ENCODE measurements around the gene EID1.

The EID1 gene

DNA sequence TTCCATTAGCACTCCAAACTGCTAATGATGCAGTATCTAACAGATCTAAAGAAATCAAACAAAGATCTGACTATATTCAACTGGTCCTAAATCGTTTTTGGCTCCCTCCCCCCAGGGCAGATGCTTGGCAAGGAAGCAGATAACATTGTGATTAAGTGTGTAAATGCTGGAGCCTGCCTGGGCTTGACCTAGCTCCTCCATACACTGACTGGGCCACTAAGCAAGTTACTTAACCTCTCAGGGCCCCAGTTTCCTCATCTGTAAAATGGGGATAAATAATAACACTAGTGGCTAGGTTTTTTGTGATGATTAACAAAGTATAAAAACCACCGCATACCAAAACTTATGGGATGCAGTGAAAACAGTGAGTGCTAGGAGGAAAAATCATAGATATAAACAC, 9.2 kb downstream of the EID1 start:
- TF ChIP-seq, protein P1, sequence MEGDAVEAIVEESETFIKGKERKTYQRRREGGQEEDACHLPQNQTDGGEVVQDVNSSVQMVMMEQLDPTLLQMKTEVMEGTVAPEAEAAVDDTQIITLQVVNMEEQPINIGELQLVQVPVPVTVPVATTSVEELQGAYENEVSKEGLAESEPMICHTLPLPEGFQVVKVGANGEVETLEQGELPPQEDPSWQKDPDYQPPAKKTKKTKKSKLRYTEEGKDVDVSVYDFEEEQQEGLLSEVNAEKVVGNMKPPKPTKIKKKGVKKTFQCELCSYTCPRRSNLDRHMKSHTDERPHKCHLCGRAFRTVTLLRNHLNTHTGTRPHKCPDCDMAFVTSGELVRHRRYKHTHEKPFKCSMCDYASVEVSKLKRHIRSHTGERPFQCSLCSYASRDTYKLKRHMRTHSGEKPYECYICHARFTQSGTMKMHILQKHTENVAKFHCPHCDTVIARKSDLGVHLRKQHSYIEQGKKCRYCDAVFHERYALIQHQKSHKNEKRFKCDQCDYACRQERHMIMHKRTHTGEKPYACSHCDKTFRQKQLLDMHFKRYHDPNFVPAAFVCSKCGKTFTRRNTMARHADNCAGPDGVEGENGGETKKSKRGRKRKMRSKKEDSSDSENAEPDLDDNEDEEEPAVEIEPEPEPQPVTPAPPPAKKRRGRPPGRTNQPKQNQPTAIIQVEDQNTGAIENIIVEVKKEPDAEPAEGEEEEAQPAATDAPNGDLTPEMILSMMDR (IDR thresholded peaks at IDR 0.05; ENCODE audit: extremely low read depth, missing control alignments): no peak
- DNase-seq (ENCODE audit: low spot score): no peak

DNA sequence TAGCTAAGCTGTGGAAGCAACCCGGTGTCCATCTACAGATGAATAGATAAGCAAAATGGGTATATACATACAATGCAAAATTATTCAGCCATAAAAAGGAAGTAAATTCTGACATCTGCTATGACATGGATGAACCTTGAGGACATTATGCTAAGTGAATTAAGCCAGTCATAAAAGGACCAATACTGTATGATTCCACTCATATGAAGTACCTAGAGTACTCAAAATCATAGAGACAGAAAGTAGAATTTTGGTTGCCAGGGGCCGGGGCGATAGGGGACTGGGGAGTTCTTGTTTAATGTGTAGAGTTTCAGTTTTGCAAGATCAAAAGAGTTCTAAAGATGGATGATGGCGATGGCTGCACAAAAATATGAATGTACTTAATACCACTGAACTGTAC, 10.3 kb downstream of the EID1 start:
- DNase-seq (ENCODE audit: low spot score): no peak
- TF ChIP-seq, protein P1 (IDR thresholded peaks at IDR 0.05; ENCODE audit: extremely low read depth, missing control alignments): no peak

DNA sequence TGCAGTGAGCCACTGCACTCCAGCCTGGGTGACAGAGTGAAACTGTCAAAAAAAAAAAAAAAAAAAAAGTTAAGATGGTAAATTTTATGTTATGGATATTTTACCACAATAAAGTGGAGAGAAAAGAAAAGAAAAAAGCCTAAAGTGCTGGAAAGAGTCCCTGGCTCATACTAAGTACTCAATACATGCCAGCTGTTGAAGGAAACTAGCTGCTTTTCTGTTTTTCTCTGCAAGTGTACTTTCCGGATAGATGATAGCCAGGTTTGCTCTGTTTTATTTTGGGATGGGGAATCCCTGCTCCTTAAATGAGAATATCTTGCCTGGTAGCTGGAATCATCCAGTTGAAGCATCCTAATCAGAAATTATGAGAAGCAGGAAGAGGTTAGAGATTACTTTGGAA, 10.9 kb downstream of the EID1 start:
- TF ChIP-seq, protein P1 (IDR thresholded peaks at IDR 0.05; ENCODE audit: extremely low read depth, missing control alignments): no peak
- DNase-seq (ENCODE audit: low spot score): no peak

DNA sequence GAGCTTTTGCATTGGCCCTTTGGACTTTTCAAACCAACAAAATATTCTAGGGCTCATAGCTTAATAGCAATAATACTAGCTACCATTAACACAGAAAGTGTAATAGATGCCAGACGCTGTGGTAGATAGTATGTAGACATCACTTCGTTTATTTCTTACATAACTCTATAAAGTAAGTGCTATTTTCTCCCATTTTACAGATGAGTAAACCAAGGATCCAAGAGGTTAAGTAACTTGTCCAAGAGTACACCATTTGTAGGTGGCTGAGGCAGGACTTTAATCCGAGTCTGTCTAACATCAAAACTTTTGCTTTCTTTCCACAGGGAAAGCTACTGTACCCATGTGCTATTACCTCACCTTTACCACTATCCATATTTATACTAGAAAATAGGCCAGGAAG, 12.0 kb downstream of the EID1 start:
- TF ChIP-seq, protein P1 (IDR thresholded peaks at IDR 0.05; ENCODE audit: extremely low read depth, missing control alignments): no peak
- DNase-seq (ENCODE audit: low spot score): no peak

DNA sequence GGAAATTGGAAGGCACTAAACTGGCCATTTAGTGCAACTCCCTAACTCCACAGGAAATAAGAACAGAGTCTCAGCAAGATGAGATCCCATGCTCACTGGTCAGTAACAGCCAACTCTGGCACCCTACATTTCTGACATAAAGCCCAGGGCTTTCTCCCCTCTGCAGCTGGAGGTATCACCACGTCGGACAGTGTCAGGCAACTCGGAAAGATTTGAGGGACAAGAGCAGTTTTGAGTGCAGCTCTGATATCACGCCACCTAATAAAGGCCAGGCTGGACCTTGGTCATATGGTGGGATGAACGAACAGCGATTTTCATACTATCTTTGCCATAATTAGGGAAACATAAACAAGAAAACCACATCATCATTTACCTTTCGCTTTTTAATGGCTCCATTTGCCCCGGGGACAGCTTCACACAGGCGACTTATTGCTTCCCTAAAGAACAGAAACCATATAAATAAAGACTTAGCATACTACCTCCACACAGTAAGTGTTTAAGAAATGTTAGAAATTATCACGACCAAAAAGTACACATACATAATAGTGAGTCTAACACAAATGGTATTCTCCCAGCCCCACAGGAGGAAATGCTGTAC, 12.5 kb downstream of the EID1 start:
- no peak for DNase-seq (ENCODE audit: low spot score)

DNA sequence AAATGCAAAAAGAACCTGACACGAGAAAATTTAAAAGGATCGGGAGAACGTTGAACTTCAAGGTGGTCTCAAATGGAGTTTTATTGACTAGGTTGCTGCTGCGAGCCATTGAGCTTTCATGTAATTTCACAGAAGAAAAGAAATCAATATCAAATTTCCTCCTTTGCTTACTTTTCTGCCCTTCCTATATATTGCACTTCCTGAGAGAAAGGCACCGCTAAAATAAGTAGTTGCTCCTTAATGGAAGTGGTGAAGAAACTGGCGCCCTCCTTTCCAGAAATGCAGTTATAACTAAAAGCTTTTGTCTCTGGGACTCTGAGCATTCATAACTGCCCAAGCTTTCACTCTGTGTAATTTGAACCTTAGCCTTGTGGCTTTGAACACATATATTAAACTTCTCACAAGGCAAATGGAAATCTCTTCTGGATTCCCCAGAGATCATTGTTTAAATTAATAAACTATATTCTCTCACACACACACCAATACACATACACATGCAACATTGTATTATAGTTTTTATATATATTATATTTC, 13.4 kb downstream of the EID1 start:
- DNase-seq (ENCODE audit: low spot score): no peak
- TF ChIP-seq, protein P1 (IDR thresholded peaks at IDR 0.05; ENCODE audit: extremely low read depth, missing control alignments): no peak

More for the DNA sequence above, 12.5 kb downstream of the EID1 start:
- TF ChIP-seq, protein P1 (IDR thresholded peaks at IDR 0.05; ENCODE audit: extremely low read depth, missing control alignments): no peak

DNA sequence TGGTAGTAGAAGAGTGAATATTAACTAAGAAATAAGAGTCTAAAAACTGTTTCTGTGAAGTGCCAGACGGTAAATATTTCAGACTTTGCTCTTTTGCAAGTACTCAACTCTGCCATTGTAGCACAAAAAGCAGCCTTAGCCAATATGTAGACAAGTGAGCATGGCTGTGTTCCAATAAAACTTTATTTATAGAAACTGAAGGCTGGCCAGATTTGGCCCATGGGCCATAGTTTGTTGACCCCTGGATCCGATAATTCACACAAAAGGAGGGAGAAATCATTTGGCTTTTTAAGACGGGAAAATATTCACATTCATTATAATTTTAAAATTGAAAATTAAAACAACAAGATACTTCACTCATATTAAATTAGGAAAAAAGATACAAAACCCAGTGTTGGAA, 15.4 kb downstream of the EID1 start:
- TF ChIP-seq, protein P1 (IDR thresholded peaks at IDR 0.05; ENCODE audit: extremely low read depth, missing control alignments): no peak
- no peak for DNase-seq (ENCODE audit: low spot score)
